Measurements from ENCODE around the gene SLC22A17.

DNA sequence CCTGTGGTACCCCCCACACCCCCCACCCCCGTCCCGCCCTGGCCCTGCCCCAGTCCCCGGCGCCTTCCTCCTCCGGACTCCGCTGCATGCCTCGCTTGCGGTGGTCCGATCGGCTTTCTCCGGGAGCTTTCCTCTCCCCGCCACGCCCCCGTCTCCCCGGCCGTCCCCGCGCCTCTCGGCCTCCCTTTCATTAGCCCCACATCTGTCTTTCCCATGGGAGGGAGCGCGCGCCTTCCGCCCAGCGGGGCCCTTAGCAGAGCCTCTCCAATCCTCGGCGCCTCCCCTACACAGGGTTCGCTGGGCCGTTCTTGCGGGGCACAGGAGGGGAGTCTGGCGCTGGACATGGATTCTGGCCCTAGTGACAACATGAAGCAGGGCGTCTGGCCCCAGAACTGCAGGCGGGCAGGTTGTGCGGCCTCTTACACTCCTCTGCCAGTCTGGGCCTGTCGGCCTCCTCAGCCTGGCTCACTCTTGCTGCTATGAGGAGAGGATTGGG, 13.8 kb upstream of the SLC22A17 start:
- no peak for TF ChIP-seq EZH2phosphoT487 (IDR thresholded peaks at IDR 0.05; ENCODE audit: borderline replicate concordance, low read length)
- TF ChIP-seq, protein P1, sequence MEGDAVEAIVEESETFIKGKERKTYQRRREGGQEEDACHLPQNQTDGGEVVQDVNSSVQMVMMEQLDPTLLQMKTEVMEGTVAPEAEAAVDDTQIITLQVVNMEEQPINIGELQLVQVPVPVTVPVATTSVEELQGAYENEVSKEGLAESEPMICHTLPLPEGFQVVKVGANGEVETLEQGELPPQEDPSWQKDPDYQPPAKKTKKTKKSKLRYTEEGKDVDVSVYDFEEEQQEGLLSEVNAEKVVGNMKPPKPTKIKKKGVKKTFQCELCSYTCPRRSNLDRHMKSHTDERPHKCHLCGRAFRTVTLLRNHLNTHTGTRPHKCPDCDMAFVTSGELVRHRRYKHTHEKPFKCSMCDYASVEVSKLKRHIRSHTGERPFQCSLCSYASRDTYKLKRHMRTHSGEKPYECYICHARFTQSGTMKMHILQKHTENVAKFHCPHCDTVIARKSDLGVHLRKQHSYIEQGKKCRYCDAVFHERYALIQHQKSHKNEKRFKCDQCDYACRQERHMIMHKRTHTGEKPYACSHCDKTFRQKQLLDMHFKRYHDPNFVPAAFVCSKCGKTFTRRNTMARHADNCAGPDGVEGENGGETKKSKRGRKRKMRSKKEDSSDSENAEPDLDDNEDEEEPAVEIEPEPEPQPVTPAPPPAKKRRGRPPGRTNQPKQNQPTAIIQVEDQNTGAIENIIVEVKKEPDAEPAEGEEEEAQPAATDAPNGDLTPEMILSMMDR (IDR thresholded peaks at IDR 0.05; ENCODE audit: low read depth, low read length, poor library complexity, severe bottlenecking) = no peak
